ENCODE data around the gene COASY. TPM values are rescaled to one million over a fixed set of nuclear protein-coding genes. Genes with fewer than 3 reads are reported as not detected.
A peak's percentile ranks its signal among the peaks of the same experiment; 100 is the strongest.

Gene COASY
- total RNA-seq, 3 donors from 2014 or later (not counting 1 experiment from before 2014, with no cell fraction given), result 61.1 to 67.8 (median 62.3) TPM

DNA sequence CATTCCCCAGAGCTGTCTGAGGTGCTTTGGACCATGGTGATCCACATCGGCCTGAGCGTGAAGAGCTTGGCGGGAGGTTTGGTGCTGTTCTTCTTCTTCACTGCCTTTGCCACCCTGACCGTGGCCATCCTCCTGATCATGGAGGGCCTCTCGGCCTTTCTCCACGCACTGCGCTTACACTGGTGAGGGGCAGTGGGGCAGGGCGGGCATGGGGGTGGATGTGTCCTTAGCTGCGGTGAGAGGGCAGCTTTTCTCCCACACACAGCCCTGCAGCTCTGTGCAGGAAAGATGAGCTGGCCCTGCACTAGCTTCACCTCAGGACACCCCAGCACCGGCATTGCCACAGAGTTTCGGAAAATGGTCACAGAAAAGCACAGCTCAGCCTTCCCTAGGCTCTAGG, 47.7 kb upstream of the COASY start:
- Histone ChIP-seq H3K27ac (ENCODE audit: low read length) (no peak overlapping the region), H3K9me3 (ENCODE audit: control insufficient read depth, insufficient read depth, low read length) (no peaks in the 10 kb centered on the region), H3K4me3 (ENCODE audit: low read length) (no peak overlapping the region), H3K36me3 (ENCODE audit: control insufficient read depth, insufficient read depth, low read length) (no peaks in the 10 kb centered on the region), H3K4me1 (ENCODE audit: control insufficient read depth, insufficient read depth, low read length) (peaks cover 6% of the 10 kb centered on the region), H3K27me3 (ENCODE audit: control insufficient read depth, insufficient read depth, low read length) (no peaks in the 10 kb centered on the region)
- 98% methylated on average over 9 of the region's 11 CpGs for WGBS (ENCODE audit: insufficient coverage)
- no peaks in the 10 kb centered on the region for H3K36me3 Mint-ChIP-seq
- no peak overlapping the region for H3K27ac Mint-ChIP-seq
- DNase-seq, result no peak
- H3K9me3 Mint-ChIP-seq, result no peaks in the 10 kb centered on the region
- intact Hi-C loops (cut with micrococcal nuclease), result no loop called here
- no peak overlapping the region for H3K4me3 Mint-ChIP-seq
- peaks cover 41 to 47% of the 10 kb centered on the region in 2 donors for H3K27me3 Mint-ChIP-seq (ENCODE audit: low read depth in 2 of 2)
- TF ChIP-seq, protein P1, sequence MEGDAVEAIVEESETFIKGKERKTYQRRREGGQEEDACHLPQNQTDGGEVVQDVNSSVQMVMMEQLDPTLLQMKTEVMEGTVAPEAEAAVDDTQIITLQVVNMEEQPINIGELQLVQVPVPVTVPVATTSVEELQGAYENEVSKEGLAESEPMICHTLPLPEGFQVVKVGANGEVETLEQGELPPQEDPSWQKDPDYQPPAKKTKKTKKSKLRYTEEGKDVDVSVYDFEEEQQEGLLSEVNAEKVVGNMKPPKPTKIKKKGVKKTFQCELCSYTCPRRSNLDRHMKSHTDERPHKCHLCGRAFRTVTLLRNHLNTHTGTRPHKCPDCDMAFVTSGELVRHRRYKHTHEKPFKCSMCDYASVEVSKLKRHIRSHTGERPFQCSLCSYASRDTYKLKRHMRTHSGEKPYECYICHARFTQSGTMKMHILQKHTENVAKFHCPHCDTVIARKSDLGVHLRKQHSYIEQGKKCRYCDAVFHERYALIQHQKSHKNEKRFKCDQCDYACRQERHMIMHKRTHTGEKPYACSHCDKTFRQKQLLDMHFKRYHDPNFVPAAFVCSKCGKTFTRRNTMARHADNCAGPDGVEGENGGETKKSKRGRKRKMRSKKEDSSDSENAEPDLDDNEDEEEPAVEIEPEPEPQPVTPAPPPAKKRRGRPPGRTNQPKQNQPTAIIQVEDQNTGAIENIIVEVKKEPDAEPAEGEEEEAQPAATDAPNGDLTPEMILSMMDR (IDR thresholded peaks at IDR 0.05), result no peak
- peaks cover 6 to 11% of the 10 kb centered on the region in 2 donors for H3K4me1 Mint-ChIP-seq
- ATAC-seq, result no peak

DNA sequence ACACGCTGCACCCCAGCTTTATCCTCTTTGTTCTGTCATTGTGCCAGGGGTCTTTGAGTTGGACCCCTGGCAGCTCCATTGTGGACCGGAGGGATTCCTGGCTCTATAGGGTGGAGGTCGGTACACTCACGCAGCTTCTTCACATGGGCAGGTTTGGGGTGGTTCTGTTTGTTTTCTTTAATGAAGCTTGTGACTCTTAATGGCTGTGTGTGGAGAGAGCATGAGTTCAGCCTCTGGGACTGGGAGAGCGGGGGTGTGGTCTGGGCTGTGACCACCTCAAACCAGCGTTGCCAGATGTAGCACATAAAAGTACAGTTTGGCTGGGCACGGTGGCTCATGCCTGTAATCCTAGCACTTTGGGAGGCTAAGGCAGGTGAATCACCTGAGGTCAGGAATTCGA, 47.1 kb upstream of the COASY start:
- Histone ChIP-seq H3K36me3 (ENCODE audit: control insufficient read depth, insufficient read depth, low read length) (no peaks in the 10 kb centered on the region), H3K4me1 (ENCODE audit: control insufficient read depth, insufficient read depth, low read length) (peaks cover 6% of the 10 kb centered on the region), H3K27ac (ENCODE audit: low read length) (no peak overlapping the region), H3K4me3 (ENCODE audit: low read length) (no peak overlapping the region), H3K9me3 (ENCODE audit: control insufficient read depth, insufficient read depth, low read length) (no peaks in the 10 kb centered on the region), H3K27me3 (ENCODE audit: control insufficient read depth, insufficient read depth, low read length) (no peaks in the 10 kb centered on the region)
- no peak overlapping the region for H3K27ac Mint-ChIP-seq
- ATAC-seq (no peak), DNase-seq (no peak)
- H3K4me3 Mint-ChIP-seq, result no peak overlapping the region
- peaks cover 40 to 42% of the 10 kb centered on the region in 2 donors for H3K27me3 Mint-ChIP-seq (ENCODE audit: low read depth in 2 of 2)
- TF ChIP-seq, protein P1 (IDR thresholded peaks at IDR 0.05), result no peak
- peaks cover 6 to 11% of the 10 kb centered on the region in 2 donors for H3K4me1 Mint-ChIP-seq
- no peaks in the 10 kb centered on the region for H3K36me3 Mint-ChIP-seq
- intact Hi-C loops (cut with micrococcal nuclease), result no loop called here
- H3K9me3 Mint-ChIP-seq, result no peaks in the 10 kb centered on the region
- 95% methylated on average over 7 of the region's 8 CpGs for WGBS (ENCODE audit: insufficient coverage)

DNA sequence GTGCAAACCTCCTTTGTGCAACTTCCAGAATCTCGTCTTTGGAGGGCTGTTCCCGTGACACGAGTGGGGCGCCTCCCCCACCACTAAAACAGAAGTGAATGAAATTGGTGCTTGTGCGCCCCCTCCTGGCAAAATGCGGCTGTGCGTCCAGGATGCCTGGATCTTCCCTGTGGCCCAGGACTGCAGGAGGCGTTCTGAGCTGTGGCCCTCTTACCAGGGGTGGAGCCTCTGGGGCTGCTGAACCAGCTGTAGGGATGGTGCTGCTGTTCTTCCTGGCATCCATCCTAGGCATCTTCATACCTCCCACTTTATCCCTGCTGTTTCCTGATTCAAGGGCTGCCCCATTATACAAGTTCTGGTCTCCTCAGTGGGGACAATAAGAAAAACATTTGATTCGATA, 44.4 kb upstream of the COASY start:
- Histone ChIP-seq H3K4me3 (ENCODE audit: low read length) (no peak overlapping the region), H3K4me1 (ENCODE audit: control insufficient read depth, insufficient read depth, low read length) (peaks cover 6% of the 10 kb centered on the region), H3K36me3 (ENCODE audit: control insufficient read depth, insufficient read depth, low read length) (no peaks in the 10 kb centered on the region), H3K27me3 (ENCODE audit: control insufficient read depth, insufficient read depth, low read length) (no peaks in the 10 kb centered on the region), H3K9me3 (ENCODE audit: control insufficient read depth, insufficient read depth, low read length) (no peaks in the 10 kb centered on the region), H3K27ac (ENCODE audit: low read length) (no peak overlapping the region)
- no peaks in the 10 kb centered on the region for H3K9me3 Mint-ChIP-seq
- TF ChIP-seq, protein P1 (IDR thresholded peaks at IDR 0.05), result peak; percentile 96
- H3K27me3 Mint-ChIP-seq (ENCODE audit: low read depth in 2 of 2), result peaks cover 24 to 28% of the 10 kb centered on the region in 2 donors
- peak; percentile 82 to 88 for DNase-seq
- ATAC-seq, result peak; percentile 81 to 95 (median 92)
- H3K4me3 Mint-ChIP-seq, result no peak overlapping the region
- peaks cover 5 to 6% of the 10 kb centered on the region in 2 donors for H3K4me1 Mint-ChIP-seq
- no peaks in the 10 kb centered on the region for H3K36me3 Mint-ChIP-seq
- no peak overlapping the region for H3K27ac Mint-ChIP-seq
- WGBS (ENCODE audit: insufficient coverage), result 1% methylated on average over 8 of the region's 9 CpGs
- intact Hi-C loops (cut with micrococcal nuclease), result loop anchor here (1.0 to 2.0 kb wide), 3 partner anchors 78 to 195 kb away; no protein-coding TSS in a partner anchor

Measured in natural killer cell (primary cell).